OCI-LY7 (cell line): ENCODE measurements around the gene SEMA4B. TPM values are rescaled to one million over a fixed set of nuclear protein-coding genes. Genes with fewer than 3 reads are reported as not detected.

Source experiments
- BruUV-seq: library from RNA; stranded (reverse); fragments of 400-500 nt; replicated peaks from 2 replicates; lab custom pipeline; 2021; lab: Mats Ljungman, UMichigan
- CTCF ChIA-PET: fragments of 300-600 bp; sonication (Branson Sonifier 250); formaldehyde crosslinking; loops from one replicate; lab custom pipeline; 2022; ENCODE audit warnings: antibody characterized with exemption; ENCODE audit not compliant: unreplicated experiment; lab: Charles Lee
- POLR2A ChIA-PET: fragments of 300-600 bp; sonication (Branson Sonifier 250); formaldehyde crosslinking; loops from one replicate; lab custom pipeline; 2022; ENCODE audit warnings: antibody characterized with exemption; lab: Charles Lee
- DNase-seq: peaks from one replicate; pipeline ENCODE4 v3.0.0-alpha.2; 2015; ENCODE audit warnings: low spot score
- H2AFZ ChIP-seq: fragments of 200-600 bp; sonication (generic), shearing (Covaris generic); 2 replicates; pipeline ENCODE4 v1.6.1; 2014; ENCODE audit warnings: mild to moderate bottlenecking, antibody characterized with exemption, low read length, moderate library complexity
- H3K27ac ChIP-seq: fragments of 200-600 bp; sonication (generic); 2 replicates; pipeline ENCODE4 v1.5.1; 2014; ENCODE audit warnings: mixed run types, low read depth, mild to moderate bottlenecking, moderate library complexity, low read length, inconsistent platforms; ENCODE audit not compliant: poor library complexity, severe bottlenecking
- H3K36me3 ChIP-seq: fragments of 200-600 bp; sonication (generic); 2 replicates; pipeline ENCODE4 v1.6.1; 2014; ENCODE audit warnings: mild to moderate bottlenecking, antibody characterized with exemption, low read length, moderate library complexity, mixed read lengths; ENCODE audit not compliant: insufficient read depth
- H3K4me1 ChIP-seq: fragments of 200-600 bp; sonication (generic); 2 replicates; pipeline ENCODE4 v1.5.1; 2014; ENCODE audit warnings: mild to moderate bottlenecking, low read length; ENCODE audit not compliant: insufficient read depth, poor library complexity, severe bottlenecking
- H3K4me2 ChIP-seq: fragments of 200-600 bp; sonication (generic); 2 replicates; pipeline ENCODE4 v1.6.1; 2014; ENCODE audit warnings: mild to moderate bottlenecking, low read length
- H3K4me3 ChIP-seq: fragments of 200-600 bp; sonication (generic); 2 replicates; pipeline ENCODE4 v1.5.1; 2014; ENCODE audit warnings: mild to moderate bottlenecking, low read depth, low read length; ENCODE audit not compliant: poor library complexity, severe bottlenecking
- H3K79me2 ChIP-seq: fragments of 200-600 bp; sonication (generic); 2 replicates; pipeline ENCODE4 v1.6.1; 2016; ENCODE audit warnings: low read depth, mild to moderate bottlenecking, low read length, moderate library complexity, mixed read lengths; ENCODE audit not compliant: insufficient read depth
- H3K9me2 ChIP-seq: fragments of 200-600 bp; sonication (generic); 2 replicates; pipeline ENCODE4 v1.6.1; 2016; ENCODE audit warnings: mild to moderate bottlenecking, low read length, mixed read lengths; ENCODE audit not compliant: insufficient read depth
- H3K9me3 ChIP-seq: fragments of 200-600 bp; sonication (generic); 2 replicates; pipeline ENCODE4 v1.6.1; 2014; ENCODE audit warnings: mild to moderate bottlenecking, mixed run types, low read length, mixed read lengths
- H4K20me1 ChIP-seq: fragments of 200-600 bp; sonication (generic); 2 replicates; pipeline ENCODE4 v1.6.1; 2014; ENCODE audit warnings: mild to moderate bottlenecking, antibody characterized with exemption, low read length, moderate library complexity, mixed read lengths; ENCODE audit not compliant: insufficient read depth
- CTCF ChIP-seq: fragments of 200-600 bp; sonication (generic); conservative IDR thresholded peaks from 2 replicates; pipeline ENCODE4 v1.5.1; 2014; ENCODE audit warnings: mild to moderate bottlenecking, antibody characterized with exemption, low read length, moderate library complexity, mixed read lengths
- EZH2phosphoT487 ChIP-seq: fragments of 200-600 bp; sonication (generic); IDR thresholded peaks from 2 replicates; pipeline ENCODE4 v1.6.1; 2018; ENCODE audit warnings: low read depth, borderline replicate concordance, mild to moderate bottlenecking, mixed run types, antibody characterized with exemption, low read length, moderate library complexity, mixed read lengths
- intact Hi-C: fragments of 100-400 bp; cut with micrococcal nuclease; formaldehyde crosslinking; loops from one replicate; pipeline ENCODE4 v1.10.0; 2022; ENCODE audit not compliant: unreplicated experiment
- total RNA-seq, 2 experiments: library from RNA; depleted of rRNA in 1 of 2; stranded (reverse); fragments of >200 nt in 1 of 2; shearing (Covaris generic) in 1 of 2; gene quantifications; 2 replicates each; pipeline ENCODE4 v1.2.3, GENCODE V29; 2014 to 2022

SEMA4B gene
- total RNA-seq, 2 experiments from 2014 or later = 21.9 to 34.9 TPM

GRCh38 chr15:90261811-90262210, 60.7 kb downstream of the SEMA4B start:
- no peak overlapping the region for H3K4me2 ChIP-seq
- BruUV-seq = no TSS peak
- DNase-seq = no peak

GRCh38 chr15:90262426-90262825, 61.3 kb downstream of the SEMA4B start:
- Histone ChIP-seq H3K27ac (no peak overlapping the region), H2AFZ (no peak overlapping the region), H3K4me1 (peaks cover 24% of the 10 kb centered on the region), H4K20me1 (peaks cover 7% of the 10 kb centered on the region; the same call in 1 of the 2 replicates), H3K36me3 (peaks cover 8% of the 10 kb centered on the region), H3K9me2 (no peaks in the 10 kb centered on the region), H3K4me2 (no peak overlapping the region), H3K79me2 (peaks cover 15% of the 10 kb centered on the region), H3K4me3 (no peak overlapping the region), H3K9me3 (no peaks in the 10 kb centered on the region)
- DNase-seq = no peak
- POLR2A ChIA-PET = interaction anchor here (0.6 to 1.3 kb wide), 2 partner anchors 14 to 28 kb away, joined by 5 to 9 read pairs; partner anchors contain the start of genes CIB1 and GDPGP1
- BruUV-seq = no TSS peak
- TF ChIP-seq EZH2phosphoT487 (no peak), CTCF (no peak)
- CTCF ChIA-PET = no interaction called here
- intact Hi-C loops = no loop called here

More at GRCh38 chr15:90261811-90262210, 60.7 kb downstream of the SEMA4B start:
- Histone ChIP-seq H3K4me1 (peaks cover 18% of the 10 kb centered on the region), H2AFZ (no peak overlapping the region), H4K20me1 (peaks cover 3% of the 10 kb centered on the region; the same call in 1 of the 2 replicates), H3K79me2 (peaks cover 9% of the 10 kb centered on the region), H3K9me2 (no peaks in the 10 kb centered on the region), H3K27ac (no peak overlapping the region), H3K9me3 (no peaks in the 10 kb centered on the region), H3K36me3 (peaks cover 2% of the 10 kb centered on the region), H3K4me3 (no peak overlapping the region)
- TF ChIP-seq CTCF = no peak
- TF ChIP-seq EZH2phosphoT487 = no peak
- intact Hi-C loops = no loop called here
- POLR2A ChIA-PET = interaction anchor here (0.6 to 1.4 kb wide), 4 partner anchors 10 to 255 kb away, joined by 3 to 6 read pairs (median 4); partner anchors contain the start of genes CIB1 and GDPGP1
- CTCF ChIA-PET = no interaction called here

- intact Hi-C loops = loop anchor here (1.0 to 5.0 kb wide), 3 partner anchors 30 to 668 kb away; partner anchors contain the start of genes GDPGP1 and HDDC3
- H3K9me3 ChIP-seq = no peaks in the 10 kb centered on the region
- peaks cover 7% of the 10 kb centered on the region; the same call in 1 of the 2 replicates for H4K20me1 ChIP-seq
- POLR2A ChIA-PET = no interaction called here
- CTCF ChIA-PET = no interaction called here
- no TSS peak for BruUV-seq
- peak; percentile 11 for DNase-seq
- peaks cover 39% of the 10 kb centered on the region for H3K4me1 ChIP-seq
- H3K79me2 ChIP-seq = peaks cover 35% of the 10 kb centered on the region
- H3K36me3 ChIP-seq = peaks cover 24% of the 10 kb centered on the region
- H3K9me2 ChIP-seq = no peaks in the 10 kb centered on the region
- peak overlapping the region; percentile 74 for H3K4me3 ChIP-seq
- H3K27ac ChIP-seq = peak overlapping the region; percentile 81
- peak overlapping the region; percentile 78 for H2AFZ ChIP-seq
- peak overlapping the region; percentile 87 for H3K4me2 ChIP-seq
- TF ChIP-seq EZH2phosphoT487 (no peak), CTCF (no peak)
Measured at GRCh38 chr15:90264671-90265070, 63.5 kb downstream of the SEMA4B start.
